Kidney (tissue), 14 donors: ENCODE data around the gene COMMD3. TPM values are rescaled to one million over a fixed set of nuclear protein-coding genes. Genes with fewer than 3 reads are reported as not detected.
"Not testable (repeated sequence)": the region's sequence is repeated elsewhere in the genome, so short reads cannot be mapped to it uniquely, and the experiment has no call there.

Source experiments
- DNase-seq, 5 donors: peaks; one replicate each; pipeline ENCODE4 v3.0.0-alpha.2; 2013 to 2020
- FAIRE-seq: peaks from 2 replicates; lab custom pipeline; 2012; peaks lifted over from hg19 to GRCh38; lab: Jason Lieb, UNC
- H3K27ac ChIP-seq, 2 donors: one replicate each; pipeline ENCODE4 v1.7.0; 2013; ENCODE audit warnings: low read depth in 2 of 2, low read length in 2 of 2, inconsistent platforms in 1 of 2
- H3K27me3 ChIP-seq: one replicate; pipeline ENCODE4 v1.7.1; 2013; ENCODE audit warnings: low read length, inconsistent platforms; ENCODE audit not compliant: control insufficient read depth, insufficient read depth
- H3K36me3 ChIP-seq, 3 donors: one replicate each; pipeline versions ENCODE4 v1.7.0 to v1.7.1; 2013; ENCODE audit warnings: low read length in 3 of 3, control low read depth in 1 of 3, inconsistent platforms in 1 of 3; ENCODE audit not compliant: insufficient read depth in 3 of 3, control insufficient read depth in 2 of 3
- H3K4me1 ChIP-seq, 3 donors: one replicate each; pipeline versions ENCODE4 v1.7.0 to v1.7.1; 2013; ENCODE audit warnings: low read length in 3 of 3, inconsistent platforms in 1 of 3, low read depth in 1 of 3; ENCODE audit not compliant: control insufficient read depth in 2 of 3, insufficient read depth in 2 of 3
- H3K4me3 ChIP-seq, 3 donors: one replicate each; pipeline versions ENCODE4 v1.7.0 to v1.8.1; 2013; ENCODE audit warnings: low read length in 3 of 3, control low read depth in 1 of 3, inconsistent platforms in 1 of 3
- H3K9ac ChIP-seq, 3 donors: one replicate each; pipeline versions ENCODE4 v1.7.0 to v1.7.1; 2013; ENCODE audit warnings: low read length in 3 of 3, control low read depth in 1 of 3, inconsistent platforms in 1 of 3
- H3K9me3 ChIP-seq, 3 donors: one replicate each; pipeline versions ENCODE4 v1.7.0 to v1.7.1; 2013; ENCODE audit warnings: low read length in 3 of 3, control low read depth in 1 of 3, inconsistent platforms in 1 of 3; ENCODE audit not compliant: control insufficient read depth in 2 of 3, insufficient read depth in 1 of 3
- CTCF ChIP-seq: IDR thresholded peaks from 3 replicates; pipeline ENCODE4 v1.5.1; 2012; ENCODE audit warnings: mild to moderate bottlenecking, moderate library complexity, borderline replicate concordance; ENCODE audit not compliant: insufficient read depth; ENCODE audit errors: extremely low read depth
- intact Hi-C: fragments of 100-400 bp; cut with DNase I; formaldehyde crosslinking; loops from one replicate; pipeline ENCODE4 v1.11.1; 2022
- polyA plus RNA-seq: library from polyadenylated mRNA; stranded (reverse); fragments of 350-450 nt; fragmentation: Illumina TruSeq; extraction: RNeasy Lipid Tissue Mini Kit (QIAGEN cat#74804); gene quantifications from one replicate; pipeline ENCODE4 v1.2.3, GENCODE V29; 2014; ENCODE audit warnings: low read depth, low replicate concordance; ENCODE audit not compliant: insufficient read depth
- total RNA-seq: library from RNA; stranded (reverse); fragmentation: NEBNext Ultra II Directional; extraction: Animal tissue kit (Norgen Biotek cat#: 25700); gene quantifications from one replicate; pipeline ENCODE4 v1.2.1, GENCODE V29; 2021
- donor health status: control.
- donor health status: control.
- donor health status: control.
- donor health status: control.
- donor health status: control.
- donor health status: DM: yes; HTN: yes; CAD: no.
- donor health status: Normal renal cell carcinoma (clear cell type).

The COMMD3 gene
- total and polyA plus RNA-seq, 2 donors from 2014 or later = 46.2 to 72.8 TPM

GRCh38 chr10:22305721-22306120, 10.5 kb upstream of the COMMD3 start:
- Histone ChIP-seq H3K9me3 (no peaks in the 10 kb centered on the region), H3K27me3 (no peaks in the 10 kb centered on the region), H3K27ac (no peak overlapping the region), H3K9ac (no peak overlapping the region), H3K4me3 (no peak overlapping the region), H3K36me3 (no peaks in the 10 kb centered on the region), H3K4me1 (no peaks in the 10 kb centered on the region)
- no peak for TF ChIP-seq CTCF
- no peak for DNase-seq
- no peak for FAIRE-seq
- intact Hi-C loops = no loop called here

- no peak for TF ChIP-seq CTCF
- Histone ChIP-seq H3K36me3 (no peaks in the 10 kb centered on the region), H3K4me3 (no peak overlapping the region), H3K4me1 (no peaks in the 10 kb centered on the region), H3K27ac (no peak overlapping the region), H3K9ac (no peak overlapping the region), H3K27me3 (no peaks in the 10 kb centered on the region), H3K9me3 (no peaks in the 10 kb centered on the region)
- intact Hi-C loops = no loop called here
- FAIRE-seq = no peak
- no peak for DNase-seq
These were observed 7.8 kb upstream of the COMMD3 start for GRCh38 chr10:22308390-22308789.

GRCh38 chr10:22309180-22310000, 6.8 kb upstream of the COMMD3 start:
- Histone ChIP-seq H3K4me1 (no peaks in the 10 kb centered on the region), H3K27me3 (no peaks in the 10 kb centered on the region), H3K4me3 (no peak overlapping the region), H3K36me3 (no peaks in the 10 kb centered on the region), H3K9ac (no peak overlapping the region), H3K9me3 (no peaks in the 10 kb centered on the region), H3K27ac (no peak overlapping the region)
- DNase-seq (no peak), FAIRE-seq (no peak)
- no peak for TF ChIP-seq CTCF
- intact Hi-C loops = no loop called here

GRCh38 chr10:22310012-22310411, 6.2 kb upstream of the COMMD3 start:
- DNase-seq = not testable (repeated sequence)

More at GRCh38 chr10:22310012-22310411, 6.2 kb upstream of the COMMD3 start:
- H3K27ac ChIP-seq, H3K9me3 ChIP-seq, FAIRE-seq, H3K4me3 ChIP-seq, H3K27me3 ChIP-seq, H3K9ac ChIP-seq, H3K36me3 ChIP-seq, H3K4me1 ChIP-seq, intact Hi-C loops: not testable (repeated sequence)
